Right lobe of liver (tissue), 4 donors: ENCODE measurements around the gene CST6.

Experiments
- CTCF ChIP-seq, 4 donors: fragments of 200-600 bp in 3 of 4; fragments of 450-650 bp in 1 of 4; IDR thresholded peaks; one replicate each; pipeline versions ENCODE4 v1.5.1 to v1.8.0; 2016 to 2022; ENCODE audit warnings: antibody characterized with exemption in 4 of 4, mild to moderate bottlenecking in 2 of 4
- POLR2A ChIP-seq: fragments of 450-650 bp; IDR thresholded peaks from one replicate; pipeline ENCODE4 v1.6.1; 2017; ENCODE audit warnings: antibody characterized with exemption, mild to moderate bottlenecking
- donor health status: DM: no; HTN: no; CAD: no.
- donor health status: DM: no; HTN: no; CAD: no.
- donor health status: DM: no; HTN: yes; CAD: no.

GRCh38 chr11:66004186-66004585 lies 7.6 kb upstream of the CST6 start:
- TF ChIP-seq POLR2A (no peak), CTCF (IDR thresholded peaks at IDR 0.05) (no peak)
